Right hindlimb (tissue), 1 donor: Measurements from ENCODE around the gene CTU1.

Source experiments
- DNase-seq: peaks from one replicate; pipeline ENCODE4 v3.0.0-alpha.2; 2018

CTU1 gene

GRCh38 chr19:51079481-51080110, 28.6 kb downstream of the CTU1 start:
- DNase-seq: no peak

GRCh38 chr19:51078731-51079130, 29.5 kb downstream of the CTU1 start:
- no peak for DNase-seq

- no peak for DNase-seq
Measured at GRCh38 chr19:51078104-51078503, 30.1 kb downstream of the CTU1 start.

- no peak for DNase-seq
Measured at GRCh38 chr19:51076631-51077213, 31.5 kb downstream of the CTU1 start.

- DNase-seq: no peak
Measured at GRCh38 chr19:51075998-51076397, 32.2 kb downstream of the CTU1 start.

- DNase-seq: no peak
Measured at GRCh38 chr19:51071095-51071405, 37.2 kb downstream of the CTU1 start.

- no peak for DNase-seq
Measured at GRCh38 chr19:51070334-51071094, 37.7 kb downstream of the CTU1 start.

- no peak for DNase-seq
Measured at GRCh38 chr19:51066393-51067186, 41.6 kb downstream of the CTU1 start.

GRCh38 chr19:51065221-51065960, 42.8 kb downstream of the CTU1 start:
- no peak for DNase-seq

GRCh38 chr19:51064534-51065220, 43.5 kb downstream of the CTU1 start, which contains the start of gene KLK13:
KLK13 (minus strand) TSS chr19:51065092; CDS start chr19:51065067, 25 bp downstream.
- no peak for DNase-seq

- no peak for DNase-seq
Measured at GRCh38 chr19:51063664-51064063, 44.5 kb downstream of the CTU1 start.

GRCh38 chr19:51060973-51061372, 47.2 kb downstream of the CTU1 start:
- no peak for DNase-seq

GRCh38 chr19:51060336-51060735, 47.9 kb downstream of the CTU1 start:
- DNase-seq: no peak

- DNase-seq: no peak
Measured at GRCh38 chr19:51059715-51060114, 48.5 kb downstream of the CTU1 start.

- no peak for DNase-seq
Measured at GRCh38 chr19:51055866-51056265, 52.3 kb downstream of the CTU1 start.
